ENCODE measurements around the gene PRKCA. TPM values are rescaled to one million over a fixed set of nuclear protein-coding genes. Genes with fewer than 3 reads are reported as not detected.

Gene PRKCA
- total RNA-seq, 1 donor from 2014 or later: 6.3 TPM

DNA sequence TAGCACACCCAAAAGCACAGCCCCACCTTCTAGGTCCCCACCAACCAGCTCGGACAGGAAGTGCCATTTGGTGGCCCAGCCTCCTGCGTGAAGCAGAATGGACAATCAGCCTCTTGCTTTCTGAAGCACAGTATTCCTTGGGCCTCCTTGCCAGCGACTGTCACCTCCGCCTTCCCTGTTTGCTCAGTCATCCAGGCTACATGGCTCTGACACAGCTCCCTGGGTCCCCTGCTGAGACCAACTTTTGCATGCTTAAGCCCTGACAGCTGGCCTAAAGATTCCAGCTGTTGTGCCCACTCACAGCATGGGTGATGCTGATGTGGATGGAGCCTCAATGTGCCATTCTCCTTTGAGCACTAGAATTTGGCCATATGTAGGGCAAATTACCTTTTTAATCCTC is 528.0 kb downstream of the PRKCA start:
- no peak for DNase-seq (ENCODE audit: low read depth in 2 of 2)

DNA sequence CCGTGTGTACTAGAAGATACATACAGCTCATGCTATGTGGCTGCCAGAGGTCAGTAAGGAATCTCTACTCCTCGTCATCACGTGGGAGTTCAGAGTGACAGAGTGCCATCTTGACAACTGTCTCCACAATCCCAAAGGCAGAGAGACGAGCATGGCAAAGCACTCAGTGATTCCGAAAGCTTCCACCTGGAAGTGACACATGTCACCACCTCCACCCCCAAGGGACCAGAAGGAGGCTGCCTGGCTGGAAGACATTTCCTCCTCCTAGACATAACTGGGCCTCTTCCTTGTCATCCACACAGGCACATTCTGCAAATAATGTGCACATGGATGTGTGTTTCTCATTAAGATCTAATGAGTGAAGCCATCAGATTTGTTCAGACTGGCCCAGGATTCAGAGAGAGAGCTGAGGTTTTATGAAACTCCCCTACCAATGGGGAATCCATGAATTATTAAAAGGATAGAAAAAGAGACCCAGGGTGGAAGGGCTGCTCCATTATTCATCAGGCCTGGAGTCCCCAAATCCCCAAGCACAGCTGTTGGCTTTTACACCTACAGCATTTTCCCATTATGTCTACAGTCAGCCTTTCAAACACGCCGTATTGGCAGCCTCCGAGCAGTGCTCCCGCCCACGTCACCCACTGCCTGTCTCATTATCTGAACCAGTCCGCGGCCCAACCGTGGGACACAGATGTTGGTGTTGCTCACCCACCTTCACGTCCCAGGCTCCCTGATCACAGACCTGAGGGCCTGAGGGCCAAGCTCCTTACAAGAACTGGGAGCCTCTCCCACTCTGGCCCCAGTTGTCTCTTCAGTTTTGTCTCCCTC is 529.2 kb downstream of the PRKCA start:
- DNase-seq (ENCODE audit: low read depth in 2 of 2): no peak

- no peak for DNase-seq (ENCODE audit: low read depth in 2 of 2)
Observed at GRCh38 chr17:66833201-66833600, 530.8 kb downstream of the PRKCA start.

GRCh38 chr17:66834426-66834918 is 532.1 kb downstream of the PRKCA start:
- DNase-seq (ENCODE audit: low read depth in 2 of 2): no peak

- DNase-seq (ENCODE audit: low read depth in 2 of 2): no peak
Observed at GRCh38 chr17:66834919-66835454, 532.6 kb downstream of the PRKCA start, which contains the start of gene CACNG5. TSS of gene CACNG5 (plus strand) at chr17:66835117. CDS start at chr17:66877333, 42,216 bp downstream.

DNA sequence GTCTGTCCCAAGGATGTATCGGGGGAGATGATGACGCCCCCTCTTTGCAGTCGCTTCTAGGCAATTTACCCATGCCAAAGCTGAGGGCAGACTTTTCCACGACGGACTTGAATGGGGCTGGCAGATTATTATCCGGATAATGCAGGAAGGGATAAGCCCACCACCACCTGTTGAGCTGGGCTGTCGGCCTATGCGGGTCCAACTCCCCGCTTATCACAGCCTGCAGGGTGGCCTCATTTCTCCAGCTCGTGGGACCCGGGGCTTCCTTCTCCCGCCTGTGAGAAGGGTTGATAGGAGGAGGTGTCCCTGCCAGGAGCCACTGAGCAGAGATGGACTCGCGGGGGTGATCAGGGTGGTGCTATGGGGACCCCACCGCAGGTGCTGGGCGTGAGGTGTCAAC is 533.1 kb downstream of the PRKCA start:
- DNase-seq (ENCODE audit: low read depth in 2 of 2): no peak

DNA sequence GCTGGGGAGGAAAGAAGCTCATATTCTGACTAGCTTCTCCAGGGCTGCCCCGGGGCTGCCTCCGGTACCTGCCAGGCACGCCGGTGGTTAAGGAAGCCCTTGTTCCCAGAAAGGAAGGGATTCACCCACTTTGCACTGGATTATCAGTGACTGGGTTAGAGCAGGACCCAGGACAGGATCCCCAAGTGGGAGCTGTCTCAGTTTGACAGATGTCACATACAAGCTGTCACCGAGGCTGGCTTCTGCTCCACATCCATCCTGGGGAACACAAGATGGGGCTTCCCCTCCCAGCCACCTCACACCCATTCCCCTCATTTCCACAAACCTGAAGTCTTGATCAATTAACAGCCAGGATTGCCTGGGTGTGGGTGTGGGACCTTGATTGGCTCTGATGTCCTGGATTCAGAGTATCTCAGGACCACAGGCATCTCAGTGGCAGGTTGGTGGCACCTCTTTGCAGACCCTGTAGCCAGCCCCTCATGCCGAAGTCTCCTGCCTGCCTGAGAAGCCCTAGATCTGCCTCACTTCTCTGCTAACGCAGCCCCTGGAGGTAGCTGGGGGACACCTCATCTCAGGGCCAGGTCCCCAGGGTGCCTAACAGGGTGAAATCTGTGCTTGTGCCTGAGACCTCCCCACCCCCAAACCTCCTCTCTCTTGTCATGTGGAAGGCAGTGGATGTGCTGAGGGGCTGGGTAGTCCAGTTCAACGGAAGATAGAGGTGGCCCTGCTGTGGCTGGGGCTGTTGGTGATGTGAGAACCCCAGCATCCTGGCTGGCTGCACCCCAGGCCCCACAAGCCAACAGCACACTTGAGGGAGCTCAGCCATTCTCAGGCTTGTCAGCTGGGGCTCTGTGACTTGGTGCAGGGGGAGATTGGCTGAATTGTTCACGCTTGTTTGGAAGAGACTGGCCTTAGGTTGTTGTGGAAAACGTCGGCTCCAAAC is 533.9 kb downstream of the PRKCA start:
- DNase-seq (ENCODE audit: low read depth in 2 of 2): no peak

GRCh38 chr17:66837226-66837625 is 534.8 kb downstream of the PRKCA start:
- no peak for DNase-seq (ENCODE audit: low read depth in 2 of 2)

GRCh38 chr17:66837885-66838665 is 535.7 kb downstream of the PRKCA start:
- DNase-seq (ENCODE audit: low read depth in 2 of 2): no peak

DNA sequence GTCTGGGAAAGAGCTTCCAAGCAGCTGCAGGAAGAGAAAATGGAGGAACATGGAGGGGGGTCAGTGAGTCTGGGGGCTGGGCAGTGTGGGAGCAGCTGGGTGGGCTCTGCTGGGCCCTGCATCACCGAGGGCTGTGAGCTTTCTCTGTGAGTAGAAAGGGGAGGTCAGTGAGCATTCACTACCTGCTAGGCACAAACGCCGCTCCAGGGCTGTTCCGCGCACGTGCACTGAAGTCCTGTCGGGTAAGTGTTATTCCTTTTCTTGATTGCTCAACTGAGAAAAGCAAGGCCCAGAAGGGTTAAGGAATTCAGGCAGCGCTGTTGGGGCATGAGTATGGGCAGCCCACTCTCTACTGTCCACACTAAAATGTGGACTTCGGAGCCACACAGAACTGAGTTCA is 537.2 kb downstream of the PRKCA start:
- no peak for DNase-seq (ENCODE audit: low read depth in 2 of 2)

DNA sequence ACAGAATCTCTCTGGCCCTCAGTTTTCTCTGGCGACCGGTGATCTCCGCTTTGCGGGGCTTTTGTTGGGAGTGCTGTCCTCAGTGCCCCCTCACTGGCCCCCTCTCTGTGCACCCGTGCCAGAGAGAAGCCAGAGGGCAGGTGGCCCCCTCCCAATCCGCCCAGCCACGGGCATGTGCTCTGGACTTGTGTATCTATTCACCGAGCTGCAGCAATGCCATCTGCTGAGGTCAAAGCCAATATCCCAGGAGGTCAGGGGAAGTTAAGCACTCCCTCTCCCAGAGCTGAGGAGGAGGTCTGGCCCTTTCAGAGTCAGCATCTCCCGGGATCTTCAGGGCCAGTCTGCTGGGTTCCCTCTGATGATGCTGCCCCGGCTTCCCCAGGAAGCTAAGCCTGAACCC is 537.6 kb downstream of the PRKCA start:
- DNase-seq (ENCODE audit: low read depth in 2 of 2): no peak

DNA sequence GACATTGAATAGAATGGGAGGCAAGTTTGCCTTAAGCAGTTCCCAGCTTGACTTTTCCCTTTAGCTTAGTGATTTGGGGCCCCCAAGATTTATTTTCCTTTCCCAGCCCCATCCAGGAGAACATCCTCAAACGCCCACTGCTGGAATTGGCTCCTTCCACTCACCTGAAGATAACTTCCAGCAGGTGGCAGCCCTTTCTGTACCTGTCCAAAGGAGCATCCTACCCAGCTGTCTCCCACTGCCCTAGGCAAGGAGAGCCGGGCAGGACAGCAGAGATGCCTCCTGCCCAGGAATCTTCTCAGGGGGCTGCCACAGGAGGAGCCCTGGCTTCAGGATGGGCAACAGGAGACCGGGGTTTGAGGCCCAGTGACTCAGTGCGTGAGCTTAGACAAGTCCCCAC is 538.9 kb downstream of the PRKCA start:
- DNase-seq (ENCODE audit: low read depth in 2 of 2): no peak

GRCh38 chr17:66841744-66842143 is 539.3 kb downstream of the PRKCA start:
- DNase-seq (ENCODE audit: low read depth in 2 of 2): no peak

DNA sequence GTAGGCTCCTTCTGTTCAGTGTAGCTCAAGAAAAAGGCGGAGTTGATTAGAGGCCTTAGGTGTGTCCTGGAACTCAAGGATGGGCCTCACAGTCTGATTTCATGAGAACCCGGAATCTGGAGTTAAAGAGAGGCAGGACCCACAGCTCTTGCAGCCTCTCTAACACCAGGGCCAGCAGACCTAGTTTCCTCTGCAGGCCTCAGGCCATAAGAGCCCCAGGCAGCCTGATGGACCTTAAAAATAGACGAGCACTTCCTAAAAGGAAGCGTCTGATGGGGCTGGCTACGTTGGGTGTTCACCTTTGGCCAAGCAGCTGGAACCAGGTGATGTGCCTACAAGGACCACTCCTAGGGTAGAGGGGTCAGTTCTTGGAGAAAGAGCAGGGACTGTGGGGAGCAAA is 540.1 kb downstream of the PRKCA start:
- DNase-seq (ENCODE audit: low read depth in 2 of 2): no peak

DNA sequence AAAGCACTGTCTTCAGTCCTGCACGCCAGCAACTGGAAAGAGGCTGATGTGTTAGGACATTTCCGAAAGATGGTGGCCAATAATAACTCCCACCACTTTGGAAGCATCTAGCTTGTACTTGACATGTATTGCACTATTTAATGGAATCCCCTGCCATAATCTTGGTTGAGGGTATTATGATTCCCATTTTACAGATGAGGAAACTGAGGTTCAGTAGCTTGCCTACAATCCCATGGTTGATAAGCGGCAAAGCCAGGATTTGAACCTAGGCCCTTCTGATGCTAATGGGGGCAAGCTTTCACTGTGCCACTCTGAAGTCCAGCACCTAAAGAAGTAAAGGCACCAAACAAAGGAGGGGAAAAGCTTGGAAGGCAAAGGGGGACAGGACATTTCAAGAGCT is 540.5 kb downstream of the PRKCA start:
- DNase-seq (ENCODE audit: low read depth in 2 of 2): no peak

DNA sequence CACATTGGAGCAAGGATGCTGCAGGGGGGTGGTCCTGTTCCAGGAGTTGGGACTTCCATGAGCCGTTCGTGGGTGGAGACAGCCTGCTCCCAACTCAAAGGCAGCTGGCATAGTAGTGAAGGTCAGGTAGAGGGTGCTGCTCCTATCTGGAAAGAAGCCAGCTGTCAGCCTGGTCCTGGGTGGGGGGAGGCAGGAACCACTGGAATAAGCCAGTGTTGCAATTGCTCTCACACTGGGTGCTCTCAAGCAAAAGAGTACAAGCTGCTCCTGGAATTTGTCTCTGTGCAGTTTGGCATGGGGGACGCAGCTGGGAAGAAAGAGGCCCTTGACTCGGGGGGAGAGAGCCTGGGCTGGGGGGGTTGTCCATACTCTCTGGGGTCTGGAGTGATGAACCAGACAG is 541.2 kb downstream of the PRKCA start:
- no peak for DNase-seq (ENCODE audit: low read depth in 2 of 2)

- no peak for DNase-seq (ENCODE audit: low read depth in 2 of 2)
Observed at GRCh38 chr17:66847704-66848103, 545.3 kb downstream of the PRKCA start.

DNA sequence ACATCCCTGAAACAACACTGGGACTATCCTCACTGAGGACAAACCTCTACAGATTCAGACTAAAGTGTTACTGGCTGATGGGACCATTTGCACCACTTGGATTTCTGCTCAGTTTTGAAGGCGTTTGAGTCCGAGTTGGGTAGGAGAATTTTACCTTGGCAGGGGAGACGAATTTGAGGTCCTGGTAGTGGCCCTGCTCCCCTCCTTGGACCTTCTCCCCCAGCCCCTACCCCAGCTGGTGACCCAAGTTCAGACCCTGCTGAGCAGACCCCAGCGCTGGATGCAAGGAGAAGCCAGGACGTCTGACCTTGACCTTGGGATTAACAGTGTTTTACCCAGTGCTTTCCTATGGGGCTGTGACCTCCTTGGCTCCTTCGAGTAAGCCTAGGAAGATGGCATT is 546.1 kb downstream of the PRKCA start:
- no peak for DNase-seq (ENCODE audit: low read depth in 2 of 2)

DNA sequence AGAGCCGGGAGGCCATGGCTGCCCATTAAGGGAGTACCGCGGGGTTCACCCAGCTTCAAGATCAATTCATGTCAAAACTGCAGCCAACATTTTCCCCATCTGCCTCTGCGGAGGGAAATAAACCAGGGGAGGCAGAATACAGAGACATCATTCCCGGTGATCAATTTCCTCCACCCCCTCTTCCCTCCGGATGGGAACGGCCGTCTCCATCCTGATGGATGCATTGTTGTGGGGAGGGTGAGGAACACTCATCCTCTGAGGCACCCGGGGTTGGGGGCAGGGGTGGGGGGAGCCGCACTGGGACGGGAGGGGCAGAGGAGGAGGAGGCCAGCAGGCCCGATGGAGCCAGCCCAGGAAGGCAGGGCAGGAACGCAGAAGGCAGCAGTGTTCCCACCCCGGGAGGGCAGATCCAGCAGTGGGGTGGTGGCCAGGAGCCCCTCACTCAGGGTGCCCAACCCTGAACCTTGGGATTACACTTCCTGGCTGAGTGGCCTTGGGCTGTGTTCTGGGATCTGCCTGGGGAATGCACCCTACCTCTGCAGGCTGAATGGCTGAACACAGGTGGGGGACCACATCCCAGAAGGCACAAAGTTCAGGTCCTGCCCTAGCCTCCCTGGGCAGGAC is 546.7 kb downstream of the PRKCA start:
- DNase-seq (ENCODE audit: low read depth in 2 of 2): no peak

- no peak for DNase-seq (ENCODE audit: low read depth in 2 of 2)
Observed at GRCh38 chr17:66849851-66850580, 547.6 kb downstream of the PRKCA start.

Data from lung microvascular endothelial cell (primary cell).